Measurements from ENCODE around the gene KTN1.

KTN1 gene

DNA sequence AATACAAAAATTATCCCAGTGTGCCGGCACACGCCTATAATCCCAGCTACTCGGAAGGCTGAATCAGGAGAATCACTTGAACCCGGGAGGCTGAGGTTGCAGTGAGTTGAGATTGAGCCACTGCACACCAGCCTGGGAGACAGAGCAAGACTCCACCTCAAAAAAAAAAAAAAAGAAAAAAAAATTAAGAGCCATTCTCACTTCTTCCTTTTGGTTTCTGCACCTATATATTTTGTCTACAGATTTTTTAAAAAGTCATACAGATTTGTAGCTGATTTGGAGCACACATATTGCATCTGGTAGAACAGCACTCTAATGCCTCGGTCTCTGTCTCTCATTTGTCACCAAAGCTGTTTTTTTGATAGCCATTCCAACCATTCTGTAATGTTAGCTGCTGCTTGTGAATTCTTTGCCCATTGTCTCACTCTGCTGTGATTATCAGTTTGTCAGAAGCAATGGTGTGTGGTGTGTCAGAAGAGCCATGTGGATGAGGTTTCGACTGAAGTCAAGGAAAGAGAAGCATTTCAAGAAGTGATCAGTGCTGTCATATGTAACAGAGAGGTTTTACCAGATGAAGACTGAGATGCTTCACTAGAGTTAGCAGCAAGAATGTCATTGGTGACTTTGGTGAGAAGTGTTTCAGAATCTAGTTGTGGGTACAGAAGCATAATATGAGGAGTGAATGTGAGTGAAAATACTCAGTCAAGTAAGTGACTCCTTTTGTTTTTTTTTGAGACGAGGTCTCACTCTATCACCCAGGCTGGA, 8.7 kb upstream of the KTN1 start:
- DNase-seq (ENCODE audit: low read depth in 4 of 4, low spot score in 1 of 4): no peak

DNA sequence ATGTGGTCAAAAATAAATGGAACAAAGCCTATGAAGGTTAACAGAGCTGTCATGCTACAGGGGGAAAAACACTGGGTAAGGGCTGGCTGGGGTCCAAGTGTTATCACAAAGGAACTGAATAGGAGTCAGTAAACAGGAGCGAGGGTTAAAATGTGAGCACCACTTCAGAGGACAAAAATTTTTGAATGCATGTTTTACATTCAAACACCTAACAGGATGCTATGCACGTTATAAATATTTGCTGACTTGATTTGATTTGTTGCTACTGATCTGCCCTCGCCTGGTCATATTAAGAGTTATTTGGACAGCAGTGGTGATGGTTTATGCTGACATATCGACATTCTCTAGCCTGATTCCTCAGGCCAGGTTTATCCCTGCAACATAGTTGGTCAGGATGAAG, 7.4 kb upstream of the KTN1 start:
- DNase-seq (ENCODE audit: low read depth in 4 of 4, low spot score in 1 of 4): no peak

GRCh38 chr14:55574988-55575387, 5.0 kb upstream of the KTN1 start:
- DNase-seq (ENCODE audit: low read depth in 4 of 4, low spot score in 1 of 4): no peak

- DNase-seq (ENCODE audit: low read depth in 4 of 4, low spot score in 1 of 4): no peak
Measured at GRCh38 chr14:55577229-55577628, 2.8 kb upstream of the KTN1 start.

DNA sequence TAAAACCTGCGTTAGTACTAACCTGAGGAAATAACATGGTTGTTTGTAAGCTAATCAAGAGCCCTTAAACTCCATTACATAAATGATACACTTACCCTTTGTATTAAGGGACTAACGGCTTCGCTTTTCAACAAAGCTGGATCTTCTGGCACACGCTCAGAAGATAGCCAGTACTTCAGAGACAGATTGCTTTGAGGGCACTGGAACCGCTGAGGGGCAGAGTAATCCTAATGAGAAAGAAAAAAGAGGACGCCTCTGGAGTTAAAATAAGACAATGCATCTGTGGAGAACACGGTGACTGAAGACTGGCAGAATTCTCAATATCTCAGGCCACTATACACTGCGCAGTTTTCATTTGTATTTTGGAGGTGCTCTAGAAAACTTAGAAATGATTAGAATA, 1.5 kb upstream of the KTN1 start:
- DNase-seq (ENCODE audit: low read depth in 4 of 4, low spot score in 1 of 4): no peak

GRCh38 chr14:55580470-55581341, 699 bp downstream of the KTN1 start:
- peak in 3 of 4 experiments; percentile 6 to 41 (median 35) for DNase-seq (ENCODE audit: low read depth in 4 of 4, low spot score in 1 of 4)

- DNase-seq (ENCODE audit: low read depth in 4 of 4, low spot score in 1 of 4): no peak
Measured at GRCh38 chr14:55581342-55581771, 1.4 kb downstream of the KTN1 start.

DNA sequence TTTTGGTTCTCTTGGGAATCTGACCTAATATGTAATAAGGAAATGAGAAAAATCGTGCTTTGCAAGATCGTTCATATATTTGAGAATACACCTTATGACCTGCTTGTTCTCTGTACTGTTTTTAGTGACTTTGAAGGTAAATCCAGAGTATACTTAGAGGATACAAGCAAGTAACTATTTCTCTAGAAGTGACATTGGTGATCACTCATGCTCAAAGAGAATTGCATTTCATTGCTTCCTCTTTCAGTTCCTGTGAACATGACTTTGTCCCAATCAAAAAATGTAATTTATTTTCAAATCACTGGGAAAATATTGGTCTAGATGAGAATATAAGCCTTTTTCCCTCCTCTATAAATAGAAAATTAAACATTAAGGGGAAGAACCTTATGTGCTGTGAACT, 2.7 kb downstream of the KTN1 start:
- DNase-seq (ENCODE audit: low read depth in 4 of 4, low spot score in 1 of 4): no peak

GRCh38 chr14:55583942-55584468, 4.0 kb downstream of the KTN1 start:
- no peak for DNase-seq (ENCODE audit: low read depth in 4 of 4, low spot score in 1 of 4)

DNA sequence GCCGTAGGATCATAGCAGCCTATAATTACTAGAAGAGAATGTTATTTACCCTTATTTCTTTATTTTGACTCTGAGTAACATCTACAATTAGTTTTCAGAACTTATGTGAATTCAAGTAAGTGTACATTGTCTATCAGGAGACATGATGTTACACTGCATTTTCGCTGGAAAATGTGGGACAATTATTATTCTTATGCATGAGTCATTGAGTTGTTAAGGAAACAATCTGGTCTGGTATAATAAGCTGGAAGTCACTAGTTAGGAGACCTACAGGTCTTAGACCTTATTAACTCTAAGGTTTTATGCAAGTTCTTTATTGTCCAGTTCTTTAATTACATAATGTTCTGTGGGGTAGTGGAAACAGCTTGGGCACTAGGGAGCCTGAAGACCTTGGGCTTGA, 5.8 kb downstream of the KTN1 start:
- no peak for DNase-seq (ENCODE audit: low read depth in 4 of 4, low spot score in 1 of 4)

DNA sequence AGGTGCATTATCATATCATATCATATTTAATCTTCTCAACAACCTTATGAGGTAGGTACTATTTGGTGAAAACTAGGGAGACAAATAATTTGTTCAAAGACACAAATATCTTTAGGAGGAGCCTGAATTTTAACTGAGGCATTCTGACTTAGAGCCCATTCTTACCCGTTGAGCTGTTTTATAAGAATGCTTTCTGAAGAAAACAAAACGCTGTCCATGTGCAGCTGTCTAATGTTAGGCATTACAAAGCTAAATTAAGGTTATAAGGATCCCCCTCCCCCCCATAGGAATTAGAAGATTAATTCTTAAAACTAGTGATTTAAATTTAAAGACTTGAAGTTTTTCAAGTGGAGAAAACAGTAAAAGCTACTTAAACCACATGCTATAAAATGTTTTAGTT, 6.4 kb downstream of the KTN1 start:
- DNase-seq (ENCODE audit: low read depth in 4 of 4, low spot score in 1 of 4): no peak

GRCh38 chr14:55587847-55588246, 7.8 kb downstream of the KTN1 start:
- DNase-seq (ENCODE audit: low read depth in 4 of 4, low spot score in 1 of 4): no peak

DNA sequence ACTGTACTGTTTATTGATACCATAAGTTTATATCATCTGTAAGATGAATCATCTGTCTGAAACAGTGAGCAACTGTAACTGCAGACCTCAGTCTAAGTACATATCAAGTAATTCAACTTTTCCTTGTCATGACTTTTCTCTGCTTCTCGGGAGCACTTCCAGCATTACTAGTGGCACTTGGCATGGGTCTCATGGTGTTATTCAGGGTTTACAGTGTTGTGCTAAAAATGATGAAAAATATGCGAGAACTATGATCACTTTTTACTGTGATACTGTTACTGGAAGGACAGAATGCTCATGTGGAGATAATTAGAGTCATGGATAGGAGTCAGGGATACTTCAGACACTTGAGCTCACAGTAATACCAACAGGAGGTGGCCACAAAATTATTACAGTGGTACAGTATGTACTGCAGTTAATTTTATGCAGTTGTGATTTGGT, 8.3 kb downstream of the KTN1 start:
- DNase-seq (ENCODE audit: low read depth in 4 of 4, low spot score in 1 of 4): no peak

GRCh38 chr14:55589171-55589570, 9.2 kb downstream of the KTN1 start:
- no peak for DNase-seq (ENCODE audit: low read depth in 4 of 4, low spot score in 1 of 4)

GRCh38 chr14:55592436-55592835, 12.4 kb downstream of the KTN1 start:
- no peak for DNase-seq (ENCODE audit: low read depth in 4 of 4, low spot score in 1 of 4)

DNA sequence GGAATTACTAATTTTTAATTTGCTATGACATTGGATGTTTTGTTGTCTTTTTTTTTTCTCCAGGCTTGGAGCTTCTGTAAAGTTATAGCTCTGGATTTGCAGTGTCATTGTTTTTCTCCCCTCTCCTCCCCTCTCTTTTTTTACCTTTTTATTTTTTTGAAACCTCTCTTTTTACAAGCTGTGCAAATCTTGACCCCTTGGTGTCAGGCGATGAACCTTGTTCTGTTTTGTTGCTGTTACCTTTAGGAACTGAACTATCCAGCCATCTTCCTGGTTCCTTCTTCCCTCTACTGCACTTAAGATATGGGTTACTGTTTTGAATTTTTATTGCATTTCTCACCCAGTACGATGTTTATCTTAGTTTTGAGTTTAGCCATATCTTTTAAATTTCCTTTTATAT, 13.7 kb downstream of the KTN1 start:
- DNase-seq (ENCODE audit: low read depth in 4 of 4, low spot score in 1 of 4): no peak

DNA sequence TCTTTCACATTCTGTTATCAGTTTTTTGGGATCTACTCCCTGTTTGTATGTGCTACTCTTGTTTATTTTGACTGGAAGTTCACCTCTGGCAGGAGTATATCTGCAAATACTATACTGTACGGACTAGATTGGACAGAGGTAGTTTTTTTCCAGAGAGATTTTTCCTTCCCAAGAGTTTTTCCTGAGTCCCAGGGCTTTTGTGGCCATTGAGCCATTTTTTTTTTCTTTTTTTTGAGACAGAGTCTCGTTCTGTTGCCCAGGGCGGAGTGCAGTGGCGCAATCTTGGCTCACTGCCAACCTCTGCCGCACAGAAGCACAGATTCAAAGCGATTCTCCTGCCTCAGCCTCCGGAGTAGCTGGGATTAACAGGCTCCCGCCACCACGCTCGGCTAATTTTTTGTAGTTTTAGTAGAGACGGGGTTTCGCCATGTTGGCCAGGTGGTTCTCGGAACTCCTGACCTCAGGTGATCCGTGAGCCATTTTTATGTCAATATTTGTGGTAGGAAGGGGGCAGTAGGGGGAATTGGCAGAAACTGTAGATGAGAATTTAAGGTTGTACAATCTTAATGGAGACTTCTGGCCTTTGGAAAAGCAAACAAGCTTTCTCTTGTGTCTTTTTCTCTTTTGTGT, 19.4 kb downstream of the KTN1 start:
- no peak for DNase-seq (ENCODE audit: low read depth in 4 of 4, low spot score in 1 of 4)

DNA sequence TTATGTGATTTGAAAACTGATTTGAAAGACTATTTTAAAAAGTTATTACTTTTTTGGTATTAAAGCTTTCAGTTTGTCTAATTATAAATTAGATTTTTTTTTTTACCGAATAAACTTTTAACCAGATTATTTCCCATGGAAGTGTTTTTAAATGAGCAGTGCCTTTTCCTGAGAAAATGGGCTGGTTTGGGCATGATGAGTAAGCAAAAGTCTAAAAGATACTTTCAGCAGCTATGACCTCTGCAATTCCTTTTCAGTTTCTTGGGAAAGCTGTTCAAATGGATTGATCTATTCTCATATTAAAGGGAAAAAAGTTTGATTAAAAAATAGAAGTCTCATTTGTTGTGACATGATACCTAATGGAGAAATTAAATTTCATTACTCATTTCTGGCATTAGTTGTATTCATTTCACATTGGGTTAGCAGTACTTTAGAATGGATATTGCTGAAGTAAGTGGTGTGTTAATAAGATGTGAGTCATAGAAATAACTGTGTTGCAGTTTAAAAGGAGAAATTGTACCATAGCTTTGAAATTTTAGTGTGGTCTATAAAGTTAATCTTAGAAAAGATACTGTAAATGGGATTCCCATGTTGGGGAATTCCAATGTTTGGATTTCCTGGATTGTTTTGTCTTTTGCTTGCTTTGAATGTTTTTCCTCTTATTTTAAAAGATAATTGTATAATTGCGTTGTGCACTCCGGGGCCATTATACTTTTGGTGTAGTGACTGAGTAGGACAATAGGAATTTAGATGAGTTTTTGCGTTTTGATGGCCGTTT, 21.0 kb downstream of the KTN1 start:
- no peak for DNase-seq (ENCODE audit: low read depth in 4 of 4, low spot score in 1 of 4)

GRCh38 chr14:55603401-55603953, 23.5 kb downstream of the KTN1 start:
- no peak for DNase-seq (ENCODE audit: low read depth in 4 of 4, low spot score in 1 of 4)

GRCh38 chr14:55604488-55604887, 24.5 kb downstream of the KTN1 start:
- DNase-seq (ENCODE audit: low read depth in 4 of 4, low spot score in 1 of 4): no peak
